Thoracic aorta (tissue), 2 donors: ENCODE data around the gene EIF4G2. TPM values are rescaled to one million over a fixed set of nuclear protein-coding genes. Genes with fewer than 3 reads are reported as not detected.

Experiments used
- ATAC-seq: fragments of 150-250 bp; one replicate; pipeline ENCODE4 v1.8.0; 2017; ENCODE audit warnings: low read depth; ENCODE audit not compliant: insufficient number of reproducible peaks, low FRiP score
- DNase-seq: peaks from one replicate; pipeline ENCODE4 v3.0.0-alpha.2; 2020; ENCODE audit warnings: low spot score
- H3K27ac ChIP-seq, 2 donors: fragments of 200-600 bp; sonication (generic); 1 replicate in 1 of 2; 2 replicates in 1 of 2; pipeline ENCODE4 v1.5.1; 2016; ENCODE audit warnings: mild to moderate bottlenecking in 2 of 2, moderate library complexity in 2 of 2
- H3K27me3 ChIP-seq: fragments of 200-600 bp; sonication (generic); replicated peaks from 2 replicates; pipeline ENCODE4 v1.6.0; 2016; ENCODE audit warnings: mild to moderate bottlenecking; ENCODE audit not compliant: insufficient read depth
- H3K36me3 ChIP-seq: fragments of 200-600 bp; sonication (generic); one replicate; pipeline ENCODE4 v1.5.1; 2016
- H3K4me1 ChIP-seq, 2 donors: fragments of 200-600 bp; sonication (generic); 1 replicate in 1 of 2; 2 replicates in 1 of 2; pipeline versions ENCODE4 v1.5.1 to v1.6.0; 2016; ENCODE audit warnings: low read depth in 2 of 2, mild to moderate bottlenecking in 1 of 2; ENCODE audit not compliant: control insufficient read depth in 1 of 2
- H3K4me3 ChIP-seq: fragments of 200-600 bp; sonication (generic); 2 replicates; pipeline ENCODE4 v1.5.1; 2016; ENCODE audit warnings: mild to moderate bottlenecking
- H3K9me3 ChIP-seq: fragments of 200-600 bp; sonication (generic); 2 replicates; pipeline ENCODE4 v1.5.1; 2016
- CTCF ChIP-seq: fragments of 200-600 bp; sonication (generic); IDR thresholded peaks from one replicate; pipeline ENCODE4 v1.5.1; 2019; ENCODE audit warnings: antibody characterized with exemption
- total RNA-seq, 2 donors: library from RNA; depleted of rRNA; stranded (reverse); fragments of >200 nt; gene quantifications; one replicate each; pipeline versions ENCODE4 v1.1.0 to v1.2.3, GENCODE V29; 2016

Gene EIF4G2
- total RNA-seq, 2 donors from 2014 or later, result 361 to 564 TPM

- H3K4me1 ChIP-seq, result no peaks in the 10 kb centered on the region
- no peaks in the 10 kb centered on the region for H3K27me3 ChIP-seq
- DNase-seq (peak; percentile 34), ATAC-seq (peak; percentile 32)
- peak; percentile 94 for TF ChIP-seq CTCF
- H3K27ac ChIP-seq, result no peak overlapping the region
- H3K36me3 ChIP-seq, result peaks cover 13% of the 10 kb centered on the region
- H3K4me3 ChIP-seq, result peak overlapping the region; percentile 53
- no peaks in the 10 kb centered on the region for H3K9me3 ChIP-seq
Observed at GRCh38 chr11:10792385-10793068, 16.2 kb downstream of the EIF4G2 start.

GRCh38 chr11:10786451-10786850, 22.3 kb downstream of the EIF4G2 start:
- Histone ChIP-seq H3K9me3 (no peaks in the 10 kb centered on the region), H3K27ac (no peak overlapping the region), H3K36me3 (no peaks in the 10 kb centered on the region), H3K4me1 (no peaks in the 10 kb centered on the region), H3K27me3 (no peaks in the 10 kb centered on the region), H3K4me3 (no peak overlapping the region)
- no peak for DNase-seq
- ATAC-seq, result no peak
- no peak for TF ChIP-seq CTCF

GRCh38 chr11:10785146-10785474, 23.6 kb downstream of the EIF4G2 start:
- DNase-seq, result no peak
- Histone ChIP-seq H3K27ac (no peak overlapping the region), H3K4me1 (no peaks in the 10 kb centered on the region), H3K4me3 (no peak overlapping the region), H3K36me3 (no peaks in the 10 kb centered on the region), H3K27me3 (no peaks in the 10 kb centered on the region), H3K9me3 (no peaks in the 10 kb centered on the region)
- no peak for ATAC-seq
- no peak for TF ChIP-seq CTCF

GRCh38 chr11:10784232-10785145, 24.2 kb downstream of the EIF4G2 start:
- no peaks in the 10 kb centered on the region for H3K9me3 ChIP-seq
- H3K36me3 ChIP-seq, result no peaks in the 10 kb centered on the region
- H3K27ac ChIP-seq, result no peak overlapping the region
- H3K27me3 ChIP-seq, result no peaks in the 10 kb centered on the region
- no peak for ATAC-seq
- no peak for DNase-seq
- H3K4me3 ChIP-seq, result no peak overlapping the region
- no peak for TF ChIP-seq CTCF
- no peaks in the 10 kb centered on the region for H3K4me1 ChIP-seq

- Histone ChIP-seq H3K36me3 (peaks cover 20% of the 10 kb centered on the region), H3K4me3 (no peak overlapping the region), H3K9me3 (no peaks in the 10 kb centered on the region), H3K27ac (no peak overlapping the region), H3K27me3 (no peaks in the 10 kb centered on the region), H3K4me1 (no peaks in the 10 kb centered on the region)
- TF ChIP-seq CTCF, result no peak
- ATAC-seq (no peak), DNase-seq (no peak)
Observed at GRCh38 chr11:10780040-10780439, 28.7 kb downstream of the EIF4G2 start.
